ENCODE results near the gene SDF2L1. TPM values are rescaled to one million over a fixed set of nuclear protein-coding genes. Genes with fewer than 3 reads are reported as not detected.

Gene SDF2L1
- total and polyA plus RNA-seq, 2 of the 13 experiments (the other 11 are each of a cell fraction or from before 2014, with no cell fraction given) = 18.0 to 57.4 TPM

DNA sequence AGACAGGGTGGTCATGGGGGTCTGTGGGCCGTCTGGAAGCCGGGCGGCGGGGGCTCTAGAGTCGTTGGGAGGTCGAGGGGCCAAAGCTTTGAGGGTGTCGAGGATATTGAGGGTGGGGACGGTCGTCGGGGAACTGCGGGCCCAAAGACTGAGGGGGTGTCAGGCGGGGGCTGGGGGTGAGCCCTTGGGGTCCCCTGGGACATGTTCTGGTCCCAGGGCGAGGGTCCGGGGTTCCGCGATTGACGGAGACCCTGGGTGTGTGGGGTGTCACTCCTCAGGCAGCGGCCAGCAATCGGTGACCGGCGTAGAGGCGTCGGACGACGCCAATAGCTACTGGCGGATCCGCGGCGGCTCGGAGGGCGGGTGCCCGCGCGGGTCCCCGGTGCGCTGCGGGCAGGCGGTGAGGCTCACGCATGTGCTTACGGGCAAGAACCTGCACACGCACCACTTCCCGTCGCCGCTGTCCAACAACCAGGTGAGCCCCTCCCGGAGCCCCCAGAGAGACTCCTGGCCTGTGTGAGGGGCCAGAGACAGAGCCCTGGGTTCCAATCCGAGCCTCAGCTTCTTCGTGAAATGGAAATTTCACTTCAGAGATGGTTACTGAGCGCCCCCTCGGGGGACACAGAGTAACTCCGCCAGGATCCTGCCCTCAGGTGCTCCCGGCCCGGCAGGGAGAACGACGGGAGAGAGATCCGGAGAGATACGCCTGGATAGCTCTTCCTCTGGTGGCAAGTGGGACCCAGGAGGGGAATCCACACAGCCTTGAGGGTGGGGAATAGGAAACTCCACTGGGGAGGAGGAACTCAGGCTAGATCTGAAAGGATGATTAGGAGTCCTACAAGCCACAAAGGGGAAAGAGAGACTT is 714 bp downstream of the SDF2L1 start (continued):
- TF ChIP-seq, protein P1, sequence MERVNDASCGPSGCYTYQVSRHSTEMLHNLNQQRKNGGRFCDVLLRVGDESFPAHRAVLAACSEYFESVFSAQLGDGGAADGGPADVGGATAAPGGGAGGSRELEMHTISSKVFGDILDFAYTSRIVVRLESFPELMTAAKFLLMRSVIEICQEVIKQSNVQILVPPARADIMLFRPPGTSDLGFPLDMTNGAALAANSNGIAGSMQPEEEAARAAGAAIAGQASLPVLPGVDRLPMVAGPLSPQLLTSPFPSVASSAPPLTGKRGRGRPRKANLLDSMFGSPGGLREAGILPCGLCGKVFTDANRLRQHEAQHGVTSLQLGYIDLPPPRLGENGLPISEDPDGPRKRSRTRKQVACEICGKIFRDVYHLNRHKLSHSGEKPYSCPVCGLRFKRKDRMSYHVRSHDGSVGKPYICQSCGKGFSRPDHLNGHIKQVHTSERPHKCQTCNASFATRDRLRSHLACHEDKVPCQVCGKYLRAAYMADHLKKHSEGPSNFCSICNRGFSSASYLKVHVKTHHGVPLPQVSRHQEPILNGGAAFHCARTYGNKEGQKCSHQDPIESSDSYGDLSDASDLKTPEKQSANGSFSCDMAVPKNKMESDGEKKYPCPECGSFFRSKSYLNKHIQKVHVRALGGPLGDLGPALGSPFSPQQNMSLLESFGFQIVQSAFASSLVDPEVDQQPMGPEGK (CRISPR knock-in tag; IDR thresholded peaks at IDR 0.05) = peak; percentile 31
- peak; percentile 29 for TF ChIP-seq HNRNPLL (IDR thresholded peaks at IDR 0.05; ENCODE audit: low read depth, low read length, poor library complexity, severe bottlenecking)
- peak; percentile 76 for TF ChIP-seq ZNF777 (CRISPR knock-in tag; IDR thresholded peaks at IDR 0.05)
- 0 out of 2 replicates have a peak, but pooled peaks have one; percentile 15 for TF ChIP-seq ZNF235 (CRISPR knock-in tag; IDR thresholded peaks at IDR 0.05; ENCODE audit: borderline replicate concordance)
- no peak for TF ChIP-seq ZNF264 (CRISPR knock-in tag; IDR thresholded peaks at IDR 0.05)
- TF ChIP-seq ZNF781 (CRISPR knock-in tag; IDR thresholded peaks at IDR 0.05; ENCODE audit: borderline replicate concordance, not compliant biosample characterization) = peak; percentile 84
- TF ChIP-seq SRSF1 (optimal IDR thresholded peaks at IDR 0.05; ENCODE audit: low read depth, low read length) = peak; percentile 35
- TF ChIP-seq DMAP1 (CRISPR knock-in tag; IDR thresholded peaks at IDR 0.05) = 0 out of 2 replicates have a peak, but pooled peaks have one; percentile 2
- no peak for TF ChIP-seq GABPA (IDR thresholded peaks at IDR 0.05; ENCODE audit: low read depth, low read length)
- TF ChIP-seq GABPA (CRISPR knock-in tag; IDR thresholded peaks at IDR 0.05; ENCODE audit: low read depth) = 0 out of 2 replicates have a peak, but pooled peaks have one; percentile 11
- TF ChIP-seq RELA (CRISPR knock-in tag; IDR thresholded peaks at IDR 0.05) = no peak
- TF ChIP-seq CCAR2 (optimal IDR thresholded peaks at IDR 0.05; ENCODE audit: low read depth, low read length) = no peak
- TF ChIP-seq ZNF546 (CRISPR knock-in tag; conservative IDR thresholded peaks at IDR 0.05) = peak; percentile 65; the same call in 1 of the 2 replicates
- no peak for TF ChIP-seq PAWR (CRISPR knock-in tag; IDR thresholded peaks at IDR 0.05; ENCODE audit: borderline replicate concordance)
- peak; percentile 12; the same call in 1 of the 2 replicates for TF ChIP-seq ZNF776 (CRISPR knock-in tag; IDR thresholded peaks at IDR 0.05)
- peak; percentile 32; the same call in 1 of the 2 replicates for TF ChIP-seq CBX5 (CRISPR knock-in tag; IDR thresholded peaks at IDR 0.05; ENCODE audit: borderline replicate concordance)
- TF ChIP-seq SMAD3 (CRISPR knock-in tag; IDR thresholded peaks at IDR 0.05) = 0 out of 2 replicates have a peak, but pooled peaks have one; percentile 52
- TF ChIP-seq MED8 (CRISPR knock-in tag; IDR thresholded peaks at IDR 0.05; ENCODE audit: insufficient replicate concordance) = peak; percentile 21
- TF ChIP-seq PHF21A (CRISPR knock-in tag; IDR thresholded peaks at IDR 0.05) = peak; percentile 50
- 0 out of 2 replicates have a peak, but pooled peaks have one; percentile 5 for TF ChIP-seq ZNF556 (CRISPR knock-in tag; IDR thresholded peaks at IDR 0.05; ENCODE audit: borderline replicate concordance)
- peak; percentile 8; the same call in 1 of the 2 replicates for TF ChIP-seq ZFX (CRISPR knock-in tag; IDR thresholded peaks at IDR 0.05; ENCODE audit: low read depth)
- TF ChIP-seq ZNF296 (CRISPR knock-in tag; conservative IDR thresholded peaks at IDR 0.05) = no peak
- TF ChIP-seq MATR3 (CRISPR knock-in tag; IDR thresholded peaks at IDR 0.05) = no peak
- TF ChIP-seq, protein P2, sequence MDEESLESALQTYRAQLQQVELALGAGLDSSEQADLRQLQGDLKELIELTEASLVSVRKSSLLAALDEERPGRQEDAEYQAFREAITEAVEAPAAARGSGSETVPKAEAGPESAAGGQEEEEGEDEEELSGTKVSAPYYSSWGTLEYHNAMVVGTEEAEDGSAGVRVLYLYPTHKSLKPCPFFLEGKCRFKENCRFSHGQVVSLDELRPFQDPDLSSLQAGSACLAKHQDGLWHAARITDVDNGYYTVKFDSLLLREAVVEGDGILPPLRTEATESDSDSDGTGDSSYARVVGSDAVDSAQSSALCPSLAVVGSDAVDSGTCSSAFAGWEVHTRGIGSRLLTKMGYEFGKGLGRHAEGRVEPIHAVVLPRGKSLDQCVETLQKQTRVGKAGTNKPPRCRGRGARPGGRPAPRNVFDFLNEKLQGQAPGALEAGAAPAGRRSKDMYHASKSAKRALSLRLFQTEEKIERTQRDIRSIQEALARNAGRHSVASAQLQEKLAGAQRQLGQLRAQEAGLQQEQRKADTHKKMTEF (CRISPR knock-in tag; IDR thresholded peaks at IDR 0.05) = 0 out of 2 replicates have a peak, but pooled peaks have one; percentile 36
- peak; percentile 59 for TF ChIP-seq ZBTB42 (CRISPR knock-in tag; IDR thresholded peaks at IDR 0.05)
- TF ChIP-seq GZF1 (CRISPR knock-in tag; IDR thresholded peaks at IDR 0.05) = peak; percentile 22; the same call in 1 of the 2 replicates
- peak; percentile 74 for TF ChIP-seq RAD21 (CRISPR knock-in tag; IDR thresholded peaks at IDR 0.05)
- peak; percentile 60; the same call in 1 of the 2 replicates for TF ChIP-seq RNF2 (conservative IDR thresholded peaks at IDR 0.05; ENCODE audit: low read depth)
- no peak for TF ChIP-seq KDM5B (CRISPR knock-in tag; IDR thresholded peaks at IDR 0.05; ENCODE audit: borderline replicate concordance)
